ENCODE results near the gene LNPK.

Gene LNPK

GRCh38 chr2:175948191-175948590, 53.9 kb downstream of the LNPK start:
- H3K4me3 ChIP-seq (ENCODE audit: low read depth, low read length): no peak overlapping the region
- no peak for TF ChIP-seq CTCF (IDR thresholded peaks at IDR 0.05; ENCODE audit: borderline replicate concordance, insufficient read depth, low read depth, low read length)

- no peak for TF ChIP-seq CTCF (IDR thresholded peaks at IDR 0.05; ENCODE audit: borderline replicate concordance, insufficient read depth, low read depth, low read length)
- H3K4me3 ChIP-seq (ENCODE audit: low read depth, low read length): no peak overlapping the region
Observed at GRCh38 chr2:175947073-175947472, 55.0 kb downstream of the LNPK start.

GRCh38 chr2:175941699-175942098, 60.4 kb downstream of the LNPK start:
- no peak for TF ChIP-seq CTCF (IDR thresholded peaks at IDR 0.05; ENCODE audit: borderline replicate concordance, insufficient read depth, low read depth, low read length)

GRCh38 chr2:175937216-175937615, 64.9 kb downstream of the LNPK start:
- TF ChIP-seq CTCF (IDR thresholded peaks at IDR 0.05; ENCODE audit: borderline replicate concordance, insufficient read depth, low read depth, low read length): no peak
- H3K4me3 ChIP-seq (ENCODE audit: low read depth, low read length): no peak overlapping the region

More at GRCh38 chr2:175941699-175942098, 60.4 kb downstream of the LNPK start:
- H3K4me3 ChIP-seq (ENCODE audit: low read depth, low read length): no peak overlapping the region

- no peak for TF ChIP-seq CTCF (IDR thresholded peaks at IDR 0.05; ENCODE audit: borderline replicate concordance, insufficient read depth, low read depth, low read length)
- no peak overlapping the region for H3K4me3 ChIP-seq (ENCODE audit: low read depth, low read length)
Observed at GRCh38 chr2:175935289-175936181, 66.5 kb downstream of the LNPK start.

GRCh38 chr2:175932675-175933074, 69.4 kb downstream of the LNPK start:
- no peak overlapping the region for H3K4me3 ChIP-seq (ENCODE audit: low read depth, low read length)
- no peak for TF ChIP-seq CTCF (IDR thresholded peaks at IDR 0.05; ENCODE audit: borderline replicate concordance, insufficient read depth, low read depth, low read length)

GRCh38 chr2:175931805-175932204, 70.3 kb downstream of the LNPK start:
- TF ChIP-seq CTCF (IDR thresholded peaks at IDR 0.05; ENCODE audit: borderline replicate concordance, insufficient read depth, low read depth, low read length): no peak
- no peak overlapping the region for H3K4me3 ChIP-seq (ENCODE audit: low read depth, low read length)

All from GM12875 (cell line).